Measurements from ENCODE around the gene GALNTL6.
A peak's percentile ranks its signal among the peaks of the same experiment; 100 is the strongest.

Gene GALNTL6

DNA sequence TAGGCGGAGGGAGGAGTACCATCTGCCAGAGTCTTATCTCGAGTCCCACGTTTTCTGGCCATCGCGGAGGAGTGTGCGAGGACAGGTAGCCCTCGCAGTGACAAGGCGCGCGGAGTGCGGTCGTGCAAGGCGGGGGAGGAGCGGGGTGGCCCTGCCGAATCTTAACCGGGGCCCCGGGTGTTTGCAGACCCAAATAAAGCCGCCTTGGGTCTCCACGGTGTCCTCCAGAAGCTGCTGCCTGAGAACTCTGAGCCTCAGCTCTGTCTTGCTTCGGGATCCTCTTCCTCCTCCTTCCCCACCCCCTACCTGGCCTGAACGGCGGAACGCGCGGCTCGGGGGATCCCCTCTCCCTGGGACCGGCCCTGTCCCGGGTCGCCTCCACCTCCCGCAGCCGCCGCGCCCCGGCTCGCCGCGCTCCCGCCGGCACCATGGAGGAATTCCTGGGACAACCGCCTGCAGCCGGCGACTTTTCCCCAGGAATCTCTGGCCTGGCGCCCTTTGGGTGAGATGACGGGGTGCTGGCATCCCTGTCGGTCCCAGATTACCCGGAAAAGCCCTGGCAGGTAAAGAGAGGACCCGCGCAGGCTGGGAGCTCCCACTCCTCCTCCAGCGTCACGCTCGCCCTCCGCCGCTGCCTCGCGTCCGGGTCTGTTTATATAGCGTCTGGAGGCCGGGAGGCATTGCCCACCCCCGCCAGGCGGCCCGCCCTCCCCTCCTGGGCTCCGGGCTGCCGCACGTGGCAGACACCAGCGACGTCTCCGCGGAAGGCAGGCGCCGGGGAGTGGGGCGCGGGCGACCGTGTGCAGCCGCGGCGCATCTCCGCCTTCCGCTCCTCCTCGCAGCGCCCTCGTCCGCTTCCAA, at the start of gene GALNTL6:
TSS of gene GALNTL6 (plus strand) at position 740 of the 861 bp plus-strand sequence.
- DNase-seq, result peak; percentile 21

DNA sequence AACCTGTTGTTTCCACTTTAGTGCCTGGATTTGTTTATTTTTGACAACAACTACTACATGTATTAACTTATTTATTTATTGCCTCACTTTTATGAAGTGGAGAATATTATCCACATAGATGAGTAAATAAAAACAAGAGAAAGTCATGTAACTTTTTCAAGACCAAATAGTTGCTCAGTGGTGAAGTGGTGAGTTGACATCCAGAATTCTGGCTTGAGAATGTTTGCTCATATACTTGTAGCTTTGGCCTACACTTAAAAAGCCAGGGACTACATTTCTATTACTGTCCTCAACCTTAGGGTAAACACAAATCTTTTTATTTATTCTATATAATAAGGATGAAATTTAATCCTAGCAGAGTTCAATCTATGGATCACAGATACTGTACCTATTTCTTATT, 47.7 kb upstream of the GALNTL6 start:
- DNase-seq, result no peak

- DNase-seq, result no peak
These were observed 38.5 kb upstream of the GALNTL6 start for GRCh38 chr4:171774642-171775190.

DNA sequence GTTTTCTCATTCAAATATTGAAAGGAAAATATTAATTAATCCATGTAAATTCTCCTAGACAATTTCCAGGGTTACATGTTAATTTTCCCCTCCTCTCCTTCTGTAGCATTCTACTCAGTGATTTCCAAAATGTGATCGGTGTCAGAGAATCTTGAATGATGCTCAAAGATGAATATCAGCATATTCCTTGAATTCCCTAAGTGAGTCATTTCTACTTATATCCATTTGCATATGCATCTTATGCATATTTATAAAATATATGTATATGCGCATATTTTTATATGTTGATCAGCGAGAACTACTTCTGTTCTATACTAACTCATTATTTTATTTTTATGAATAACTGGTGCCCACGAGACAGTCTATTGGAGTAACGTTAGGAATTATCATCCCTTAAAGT, 33.9 kb upstream of the GALNTL6 start:
- DNase-seq, result no peak

GRCh38 chr4:171785388-171785787, 27.8 kb upstream of the GALNTL6 start:
- DNase-seq, result peak; percentile 0

GRCh38 chr4:171793723-171794122, 19.5 kb upstream of the GALNTL6 start:
- DNase-seq, result no peak

DNA sequence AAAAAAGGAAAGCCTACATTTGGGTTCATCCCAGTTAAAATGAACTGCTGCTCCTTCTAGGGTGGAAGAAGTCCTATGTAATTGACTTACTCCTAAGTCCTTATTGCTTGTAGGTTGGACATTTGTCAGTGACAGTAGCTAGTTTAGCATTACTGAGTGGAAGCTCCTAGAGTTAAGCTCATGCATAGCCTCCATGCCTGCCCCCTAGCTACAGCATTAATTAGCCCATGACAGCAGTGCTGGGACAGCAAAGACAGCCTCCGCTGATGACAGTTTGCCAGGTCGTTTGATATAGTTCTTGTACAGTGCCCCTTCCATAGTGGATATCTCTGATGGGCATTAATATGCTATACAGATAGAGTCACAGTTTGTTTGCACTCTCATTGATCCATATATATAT, 18.7 kb upstream of the GALNTL6 start:
- DNase-seq, result no peak

GRCh38 chr4:171809854-171810253, 3.4 kb upstream of the GALNTL6 start:
- DNase-seq, result no peak

GRCh38 chr4:171812333-171812664, 905 bp upstream of the GALNTL6 start:
- no peak for DNase-seq

DNA sequence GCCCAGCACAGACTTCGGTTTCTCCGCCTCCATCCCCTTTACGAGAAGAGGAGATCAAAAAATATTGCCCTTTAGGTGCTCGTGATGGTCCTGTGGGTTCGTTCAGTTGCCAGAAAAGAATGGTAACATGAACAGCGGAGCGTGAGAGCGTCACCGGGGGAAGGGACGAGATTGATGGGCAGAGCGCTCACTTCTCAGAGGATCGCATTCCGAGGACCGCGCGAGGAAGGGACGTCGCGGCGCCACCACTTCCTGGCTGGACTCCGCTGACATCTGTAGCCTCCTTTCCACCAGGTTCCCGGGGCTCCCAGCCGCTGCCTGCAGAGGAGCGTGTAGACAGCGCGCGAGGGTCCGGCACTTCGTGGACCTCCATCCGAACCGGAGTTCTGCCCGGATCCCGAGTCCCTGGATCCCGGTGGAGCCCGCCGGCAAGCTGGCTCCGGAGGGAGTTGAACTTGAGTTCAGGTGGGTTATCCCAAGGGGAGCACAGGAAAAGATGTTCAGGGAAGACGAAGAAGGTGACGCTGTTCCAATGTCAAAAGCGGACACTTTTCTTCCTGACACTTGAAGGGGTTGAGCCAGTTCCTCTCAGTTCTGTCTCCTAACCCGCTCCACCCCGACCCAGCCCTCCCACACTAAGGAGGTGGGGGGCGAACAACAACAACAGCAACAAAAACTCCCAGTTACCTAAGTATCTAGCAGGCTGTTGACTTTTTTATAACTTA, 484 bp downstream of the GALNTL6 start:
- no peak for DNase-seq

GRCh38 chr4:171814545-171814944, 1.3 kb downstream of the GALNTL6 start:
- DNase-seq, result no peak

- no peak for DNase-seq
These were observed 3.8 kb downstream of the GALNTL6 start for GRCh38 chr4:171817026-171817425.

- no peak for DNase-seq
These were observed 21.4 kb downstream of the GALNTL6 start for GRCh38 chr4:171834640-171835039.

DNA sequence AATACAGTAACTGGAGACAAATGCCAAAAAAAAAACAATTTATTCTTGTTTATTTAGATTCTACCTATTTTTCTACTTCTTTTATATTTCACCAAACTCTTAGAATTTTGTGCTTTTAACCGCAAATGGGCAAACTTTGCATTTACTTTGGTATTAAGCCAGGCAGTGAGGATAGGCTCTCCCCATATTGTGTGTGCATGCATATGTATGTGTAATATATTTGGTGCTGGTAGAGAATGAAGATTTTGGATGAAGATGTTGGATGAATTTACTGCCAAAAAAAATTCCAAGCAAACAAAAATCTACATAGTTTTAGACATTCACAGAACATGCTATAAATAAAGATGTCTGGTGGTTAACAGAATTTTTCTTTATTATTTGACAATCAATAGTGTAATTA, 30.3 kb downstream of the GALNTL6 start:
- DNase-seq, result no peak

DNA sequence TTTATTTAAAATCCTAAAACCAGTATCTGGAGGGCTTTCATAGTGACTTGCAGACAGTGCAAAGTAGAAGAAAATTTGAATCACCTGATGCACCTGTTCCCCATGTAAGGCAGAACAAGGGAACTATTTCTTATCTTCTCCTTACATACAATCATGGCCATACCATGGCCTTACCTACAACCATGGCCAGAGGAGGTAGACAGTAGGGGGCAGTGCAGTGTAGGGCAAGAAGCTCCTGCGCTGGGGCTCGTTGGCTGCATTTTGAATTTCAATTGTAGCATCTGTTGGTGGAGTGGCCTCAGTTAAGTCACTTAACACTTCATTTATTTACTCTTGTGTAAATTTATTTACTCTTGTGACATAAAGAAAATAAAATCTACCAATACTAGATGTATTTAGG, 33.0 kb downstream of the GALNTL6 start:
- DNase-seq, result peak; percentile 56

- DNase-seq, result no peak
These were observed 33.7 kb downstream of the GALNTL6 start for GRCh38 chr4:171846893-171847292.

GRCh38 chr4:171847751-171848150, 34.5 kb downstream of the GALNTL6 start:
- DNase-seq, result peak; percentile 43

DNA sequence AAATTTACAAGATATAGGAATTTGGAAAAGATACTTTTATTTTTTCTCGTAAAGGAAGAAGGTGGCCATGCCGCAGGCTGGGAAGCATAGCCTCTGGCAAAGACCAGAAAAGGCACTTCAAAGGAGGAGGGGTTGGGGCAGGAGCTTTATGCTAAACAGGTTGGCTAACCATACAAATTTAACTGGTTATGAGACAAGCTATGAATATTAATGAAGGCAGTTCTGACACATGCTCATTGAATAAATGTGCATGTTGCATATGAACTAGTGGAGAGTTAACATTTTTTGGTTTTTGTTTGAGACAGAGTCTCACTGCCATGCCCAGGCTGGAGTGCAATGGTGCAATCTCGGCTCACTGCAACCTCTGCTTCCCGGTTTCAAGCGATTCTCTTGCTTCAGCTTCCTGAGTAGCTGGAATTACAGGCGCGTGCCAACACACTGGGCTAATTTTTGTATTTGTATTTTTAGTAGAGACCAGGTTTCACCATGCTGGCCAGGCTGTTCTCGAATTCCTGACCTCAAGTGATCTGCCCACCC, 36.5 kb downstream of the GALNTL6 start:
- DNase-seq, result no peak

DNA sequence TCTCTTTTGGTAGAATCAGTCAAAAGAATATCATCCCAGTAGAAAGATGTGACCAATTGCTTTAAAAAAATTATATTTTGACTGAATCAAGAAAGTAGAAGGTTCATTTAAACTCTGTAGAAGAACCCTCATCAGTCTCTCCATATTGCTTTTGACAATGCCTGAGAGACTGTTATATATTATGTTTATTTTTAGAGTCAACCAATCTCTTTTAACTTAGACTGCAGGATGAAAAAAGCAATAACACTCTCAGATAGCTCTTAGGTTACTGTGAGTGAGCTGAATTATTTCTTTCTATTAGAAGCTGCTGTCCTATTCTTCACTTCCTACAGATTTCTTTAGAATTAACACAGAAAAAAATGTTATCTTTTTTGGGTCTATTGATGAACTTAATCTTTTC, 38.1 kb downstream of the GALNTL6 start:
- no peak for DNase-seq

GRCh38 chr4:171857302-171858012, 44.3 kb downstream of the GALNTL6 start:
- DNase-seq, result peak; percentile 52

DNA sequence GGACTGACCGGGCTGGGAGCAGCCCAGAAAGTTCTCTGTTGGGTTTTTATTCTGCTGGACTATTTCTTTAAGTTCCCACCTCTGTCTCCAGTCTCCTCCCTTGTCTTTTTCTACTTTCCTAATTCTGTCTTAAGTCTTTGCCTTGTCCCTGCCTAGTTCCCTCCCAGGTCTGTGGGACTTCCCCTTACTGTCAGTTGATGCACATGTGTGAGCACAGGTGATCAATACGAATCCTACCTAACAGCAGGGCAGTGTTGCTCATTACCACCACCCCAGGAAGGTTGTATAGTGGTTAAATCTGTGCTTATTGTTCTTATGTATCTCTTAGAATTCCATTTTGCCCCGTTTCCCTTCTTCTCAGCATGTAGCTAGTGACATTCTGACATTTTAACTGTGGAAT, 62.1 kb downstream of the GALNTL6 start:
- no peak for DNase-seq

DNA sequence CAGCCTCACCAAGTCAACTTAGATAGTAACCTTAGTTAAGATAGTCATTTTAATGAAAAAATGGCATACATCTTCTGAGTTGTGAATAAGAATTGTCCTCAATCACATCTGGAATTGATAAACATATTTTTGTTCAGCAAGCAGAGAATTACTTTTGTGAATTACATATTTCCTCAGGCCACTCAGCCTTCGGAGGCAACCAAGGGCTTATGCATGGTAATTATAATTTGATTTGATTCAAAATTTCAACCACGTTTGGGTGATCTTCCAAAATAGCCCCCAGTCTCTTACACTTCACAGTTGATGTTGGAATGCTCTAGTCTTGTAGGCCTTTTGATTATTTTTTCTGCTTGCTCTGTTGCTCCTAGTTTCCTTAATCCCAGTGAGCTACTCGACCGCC, 63.4 kb downstream of the GALNTL6 start:
- peak; percentile 38 for DNase-seq

DNA sequence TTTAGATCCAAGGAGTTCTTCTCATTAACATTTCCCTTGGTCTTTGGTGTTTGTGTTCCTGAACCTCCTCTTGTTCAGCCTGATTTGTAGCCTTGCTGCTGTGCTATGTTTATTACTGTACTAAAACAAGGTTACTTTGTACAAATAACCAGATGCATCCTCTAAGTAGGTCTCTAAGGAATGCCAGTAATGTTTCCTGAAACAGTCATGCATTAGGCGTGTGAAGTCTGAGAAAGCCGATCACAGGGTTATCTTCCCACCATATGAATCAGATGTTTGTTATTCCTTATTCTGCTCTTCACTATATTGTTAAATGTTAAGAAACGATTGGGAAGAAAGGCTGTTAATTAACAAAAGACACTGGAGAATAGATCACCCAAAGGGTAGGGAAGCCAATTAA, 66.9 kb downstream of the GALNTL6 start:
- peak; percentile 85 for DNase-seq

Measured in fibroblast of upper back skin (primary cell).